Body of pancreas (tissue), 4 donors: ENCODE results near the gene SPAG8. TPM values are rescaled to one million over a fixed set of nuclear protein-coding genes. Genes with fewer than 3 reads are reported as not detected.

ENCODE experiments used
- ATAC-seq: fragments of 150-250 bp; one replicate; pipeline ENCODE4 v1.9.1; 2016
- DNase-seq, 4 donors: peaks; one replicate each; pipeline ENCODE4 v3.0.0-alpha.2; 2019
- H3K27ac ChIP-seq, 4 donors: fragments of 200-600 bp; sonication (generic); 1 replicate in 3 of 4; 2 replicates in 1 of 4; pipeline versions ENCODE4 v1.5.1 to v1.6.1; 2016 to 2019; ENCODE audit warnings: mild to moderate bottlenecking in 1 of 4, mixed read lengths in 1 of 4, moderate library complexity in 1 of 4
- H3K27me3 ChIP-seq, 2 donors: fragments of 200-600 bp; sonication (generic); one replicate each; pipeline ENCODE4 v1.6.0; 2016; ENCODE audit warnings: mild to moderate bottlenecking in 1 of 2
- H3K36me3 ChIP-seq, 2 donors: fragments of 200-600 bp; sonication (generic); replicated peaks in 1 of 2; 2 replicates each; pipeline ENCODE4 v1.5.1; 2016; ENCODE audit warnings: low read depth in 2 of 2; ENCODE audit not compliant: insufficient read depth in 1 of 2
- H3K4me1 ChIP-seq: fragments of 200-600 bp; sonication (generic); one replicate; pipeline ENCODE4 v1.6.0; 2016
- H3K4me3 ChIP-seq, 2 donors: fragments of 200-600 bp; sonication (generic); 1 replicate in 1 of 2; 2 replicates in 1 of 2; pipeline ENCODE4 v1.5.1; 2016 to 2019
- H3K9me3 ChIP-seq, 3 donors: fragments of 200-600 bp; sonication (generic); 1 replicate in 2 of 3; 2 replicates in 1 of 3; pipeline ENCODE4 v1.5.1; 2016
- POLR2A ChIP-seq, 3 donors: fragments of 450-650 bp; IDR thresholded peaks; one replicate each; pipeline ENCODE4 v1.6.1; 2016; ENCODE audit warnings: antibody characterized with exemption in 3 of 3, mild to moderate bottlenecking in 2 of 3
- WGBS, 2 donors: methylation state at CpG; one replicate each; pipeline ENCODE4 v1.1.5; 2017; 5-methylcytosine and 5-hydroxymethylcytosine counted together
- intact Hi-C: fragments of 100-400 bp; cut with DNase I; formaldehyde crosslinking; loops from one replicate; pipeline ENCODE4 v1.15.1; 2023
- total RNA-seq, 2 donors: library from RNA; depleted of rRNA; stranded (reverse); fragments of >200 nt; gene quantifications; one replicate each; pipeline ENCODE4 v1.1.0, GENCODE V29; 2016
- TF ChIP-seq, protein P1 (sequence below), 7 experiments: fragments of 450-650 bp in 4 of 7; fragments of 200-600 bp in 3 of 7; sonication (generic) in 3 of 7; IDR thresholded peaks; one replicate each; pipeline ENCODE4 v1.5.1; 2016 to 2019; ENCODE audit warnings: antibody characterized with exemption in 7 of 7

SPAG8 gene
- total RNA-seq, 2 donors from 2014 or later, result 1.6 TPM; not detected in 1

DNA sequence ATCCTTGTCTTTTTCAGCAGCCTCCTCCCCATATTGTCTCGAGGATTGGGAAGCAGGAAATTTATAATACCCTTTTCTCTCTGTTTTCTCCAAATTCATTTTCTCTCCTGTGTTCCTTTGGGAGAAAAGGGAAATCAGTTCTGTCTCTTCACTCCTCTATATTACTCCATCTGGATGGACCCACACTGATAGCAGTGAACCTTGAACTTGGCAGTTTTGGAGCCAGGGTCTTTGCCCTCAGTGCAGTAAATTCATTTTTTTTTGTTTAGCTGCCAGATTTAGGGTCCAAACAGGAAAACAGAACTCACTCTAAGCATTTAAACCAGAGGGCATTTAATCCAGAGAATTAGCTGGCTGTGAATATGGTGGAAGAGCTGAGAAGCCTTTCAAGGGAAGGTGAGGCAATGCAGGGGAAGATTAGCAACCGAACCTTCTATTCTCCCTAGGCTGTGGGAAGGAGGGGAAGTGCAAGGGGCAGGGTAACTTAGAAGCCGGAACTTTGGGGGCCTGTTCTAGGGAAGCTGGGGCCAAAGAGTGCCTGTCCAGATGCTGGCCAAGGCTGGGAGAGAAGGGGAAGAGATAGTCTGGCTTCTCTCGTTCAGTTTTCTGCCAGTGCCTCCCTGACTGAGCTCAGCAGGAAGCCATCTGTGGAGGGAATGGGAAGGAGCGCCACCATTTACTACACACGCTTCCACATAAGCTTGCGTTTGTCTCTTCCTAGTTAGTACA, 37.0 kb downstream of the SPAG8 start:
- Histone ChIP-seq H3K27me3 (no peaks in the 10 kb centered on the region), H3K36me3 (no peaks in the 10 kb centered on the region), H3K9me3 (no peaks in the 10 kb centered on the region), H3K27ac (no peak overlapping the region), H3K4me1 (peaks cover 31% of the 10 kb centered on the region), H3K4me3 (no peak overlapping the region)
- TF ChIP-seq POLR2A (IDR thresholded peaks at IDR 0.05), result no peak
- TF ChIP-seq, protein P1, sequence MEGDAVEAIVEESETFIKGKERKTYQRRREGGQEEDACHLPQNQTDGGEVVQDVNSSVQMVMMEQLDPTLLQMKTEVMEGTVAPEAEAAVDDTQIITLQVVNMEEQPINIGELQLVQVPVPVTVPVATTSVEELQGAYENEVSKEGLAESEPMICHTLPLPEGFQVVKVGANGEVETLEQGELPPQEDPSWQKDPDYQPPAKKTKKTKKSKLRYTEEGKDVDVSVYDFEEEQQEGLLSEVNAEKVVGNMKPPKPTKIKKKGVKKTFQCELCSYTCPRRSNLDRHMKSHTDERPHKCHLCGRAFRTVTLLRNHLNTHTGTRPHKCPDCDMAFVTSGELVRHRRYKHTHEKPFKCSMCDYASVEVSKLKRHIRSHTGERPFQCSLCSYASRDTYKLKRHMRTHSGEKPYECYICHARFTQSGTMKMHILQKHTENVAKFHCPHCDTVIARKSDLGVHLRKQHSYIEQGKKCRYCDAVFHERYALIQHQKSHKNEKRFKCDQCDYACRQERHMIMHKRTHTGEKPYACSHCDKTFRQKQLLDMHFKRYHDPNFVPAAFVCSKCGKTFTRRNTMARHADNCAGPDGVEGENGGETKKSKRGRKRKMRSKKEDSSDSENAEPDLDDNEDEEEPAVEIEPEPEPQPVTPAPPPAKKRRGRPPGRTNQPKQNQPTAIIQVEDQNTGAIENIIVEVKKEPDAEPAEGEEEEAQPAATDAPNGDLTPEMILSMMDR (IDR thresholded peaks at IDR 0.05), result no peak
- ATAC-seq (no peak), DNase-seq (peak in 1 of 4 donors; percentile 31)
- intact Hi-C loops, result no loop called here
- 73 to 81% methylated on average over 7 of the region's 7 CpGs for WGBS, 2 donors

DNA sequence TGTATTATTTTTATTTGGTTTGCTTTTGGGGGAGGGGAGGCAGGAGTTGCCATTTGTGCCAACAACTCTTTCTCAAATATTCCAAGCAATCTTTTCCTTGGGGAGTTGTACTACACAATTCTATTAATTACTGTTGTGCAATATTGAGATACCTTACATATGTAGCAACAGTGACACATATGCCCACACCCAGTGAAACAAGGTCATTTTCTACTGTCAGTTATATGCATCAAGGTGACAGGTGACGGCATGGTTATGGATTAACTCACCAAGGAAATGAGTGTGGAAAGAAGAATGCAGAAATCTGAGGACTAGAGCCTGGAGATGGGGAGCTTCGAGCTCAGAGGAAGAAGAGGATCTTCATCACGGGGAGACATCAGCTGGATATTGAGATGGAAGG, 40.1 kb downstream of the SPAG8 start:
- Histone ChIP-seq H3K27ac (peak overlapping the region in 3 of 4 donors; percentile 73 to 90 (median 81)), H3K9me3 (no peaks in the 10 kb centered on the region), H3K4me3 (no peak overlapping the region), H3K4me1 (peaks cover 35% of the 10 kb centered on the region), H3K36me3 (no peaks in the 10 kb centered on the region), H3K27me3 (no peaks in the 10 kb centered on the region)
- 39 to 49% methylated on average over 3 of the region's 3 CpGs for WGBS, 2 donors
- TF ChIP-seq, protein P1 (IDR thresholded peaks at IDR 0.05), result no peak
- no peak for TF ChIP-seq POLR2A (IDR thresholded peaks at IDR 0.05)
- ATAC-seq (peak; percentile 69), DNase-seq (peak in 2 of 4 donors; percentile 24 to 54)
- intact Hi-C loops, result no loop called here

DNA sequence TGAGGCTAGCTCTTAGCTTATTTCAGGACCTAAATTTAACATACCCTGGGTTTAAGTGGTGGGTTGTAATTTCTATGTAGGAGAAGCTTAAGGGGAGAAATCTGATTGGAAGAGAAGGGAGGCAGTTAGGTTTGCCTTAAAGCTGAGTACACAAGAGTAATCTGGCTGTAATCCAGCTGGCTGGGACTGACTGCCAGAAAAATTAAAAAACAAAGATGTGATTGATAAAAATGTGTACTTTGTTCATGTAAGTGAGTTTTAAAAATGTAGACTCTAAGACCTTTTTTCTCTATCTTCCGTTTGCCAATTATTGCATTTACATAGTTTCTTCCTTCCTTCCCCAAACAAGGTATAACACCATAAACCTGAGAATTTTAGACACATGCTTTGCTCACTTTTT, 40.5 kb downstream of the SPAG8 start:
- peak; percentile 74 to 87 (median 82) for DNase-seq
- WGBS, 2 donors, result 0 to 6% methylated on average over 1 of the region's 1 CpG
- H3K27me3 ChIP-seq, result no peaks in the 10 kb centered on the region
- H3K4me1 ChIP-seq, result peaks cover 35% of the 10 kb centered on the region
- no peaks in the 10 kb centered on the region for H3K9me3 ChIP-seq
- no peaks in the 10 kb centered on the region for H3K36me3 ChIP-seq
- ATAC-seq, result peak; percentile 87
- H3K27ac ChIP-seq, result peak overlapping the region; percentile 62 to 90 (median 77)
- TF ChIP-seq, protein P1 (IDR thresholded peaks at IDR 0.05), result no peak
- TF ChIP-seq POLR2A (IDR thresholded peaks at IDR 0.05), result no peak
- intact Hi-C loops, result no loop called here
- no peak overlapping the region for H3K4me3 ChIP-seq

DNA sequence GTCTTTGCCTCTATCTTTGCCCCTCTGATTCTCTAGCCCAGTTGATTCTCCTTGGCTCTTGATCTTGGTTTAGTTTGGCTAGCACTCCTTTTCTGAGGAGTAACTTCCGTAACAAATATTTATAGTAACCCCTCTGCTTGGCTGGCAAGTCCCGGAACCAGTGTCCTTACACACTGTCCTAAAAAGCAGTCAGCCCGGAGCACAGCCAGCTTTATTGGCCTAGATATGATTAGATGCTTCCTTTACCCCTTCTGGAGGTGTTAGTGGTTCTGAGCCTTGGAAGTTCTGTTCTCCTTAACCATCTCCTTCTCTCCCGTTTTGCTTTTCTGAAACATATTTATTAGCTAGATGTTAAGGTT, 41.0 kb downstream of the SPAG8 start:
- peak; percentile 32 to 67 (median 56) for DNase-seq
- WGBS, 2 donors, result 1 to 8% methylated on average over 4 of the region's 4 CpGs
- Histone ChIP-seq H3K36me3 (no peaks in the 10 kb centered on the region), H3K27ac (peak overlapping the region; percentile 62 to 90 (median 77)), H3K4me1 (peaks cover 35% of the 10 kb centered on the region), H3K9me3 (no peaks in the 10 kb centered on the region), H3K4me3 (no peak overlapping the region), H3K27me3 (no peaks in the 10 kb centered on the region)
- intact Hi-C loops, result no loop called here
- peak; percentile 73 for ATAC-seq
- TF ChIP-seq POLR2A (IDR thresholded peaks at IDR 0.05), result peak in 1 of 3 donors; percentile 20
- TF ChIP-seq, protein P1 (IDR thresholded peaks at IDR 0.05), result no peak

DNA sequence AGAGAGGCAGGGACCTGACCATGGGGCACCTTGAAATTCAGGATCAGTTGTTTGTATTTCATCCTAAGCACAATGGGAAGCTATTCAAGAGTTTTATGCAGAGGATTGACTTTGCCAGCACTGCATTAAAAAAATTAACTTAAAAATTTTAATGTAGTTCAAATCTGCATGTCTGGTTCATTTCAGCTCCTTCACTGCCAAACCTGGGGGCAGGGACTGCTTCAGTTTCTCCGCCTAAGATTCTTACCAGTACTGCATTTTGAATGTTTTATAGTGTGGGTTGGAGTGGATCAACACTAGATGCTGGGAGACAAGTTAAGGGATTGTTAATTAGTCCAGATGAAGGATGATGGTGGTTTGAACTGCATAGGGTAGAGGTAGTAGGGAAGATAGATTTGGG, 42.3 kb downstream of the SPAG8 start:
- 93 to 97% methylated on average over 1 of the region's 1 CpG for WGBS, 2 donors
- no peak overlapping the region for H3K4me3 ChIP-seq
- DNase-seq, result no peak
- no peaks in the 10 kb centered on the region for H3K9me3 ChIP-seq
- no peaks in the 10 kb centered on the region for H3K27me3 ChIP-seq
- H3K36me3 ChIP-seq, result no peaks in the 10 kb centered on the region
- TF ChIP-seq, protein P1 (IDR thresholded peaks at IDR 0.05), result no peak
- TF ChIP-seq POLR2A (IDR thresholded peaks at IDR 0.05), result no peak
- no peak for ATAC-seq
- intact Hi-C loops, result no loop called here
- H3K4me1 ChIP-seq, result peaks cover 30% of the 10 kb centered on the region
- H3K27ac ChIP-seq, result no peak overlapping the region
